ENCODE data around the gene PTBP3. TPM values are rescaled to one million over a fixed set of nuclear protein-coding genes. Genes with fewer than 3 reads are reported as not detected.

PTBP3 gene
- total RNA-seq, 1 experiment from 2014 or later = 141 TPM

DNA sequence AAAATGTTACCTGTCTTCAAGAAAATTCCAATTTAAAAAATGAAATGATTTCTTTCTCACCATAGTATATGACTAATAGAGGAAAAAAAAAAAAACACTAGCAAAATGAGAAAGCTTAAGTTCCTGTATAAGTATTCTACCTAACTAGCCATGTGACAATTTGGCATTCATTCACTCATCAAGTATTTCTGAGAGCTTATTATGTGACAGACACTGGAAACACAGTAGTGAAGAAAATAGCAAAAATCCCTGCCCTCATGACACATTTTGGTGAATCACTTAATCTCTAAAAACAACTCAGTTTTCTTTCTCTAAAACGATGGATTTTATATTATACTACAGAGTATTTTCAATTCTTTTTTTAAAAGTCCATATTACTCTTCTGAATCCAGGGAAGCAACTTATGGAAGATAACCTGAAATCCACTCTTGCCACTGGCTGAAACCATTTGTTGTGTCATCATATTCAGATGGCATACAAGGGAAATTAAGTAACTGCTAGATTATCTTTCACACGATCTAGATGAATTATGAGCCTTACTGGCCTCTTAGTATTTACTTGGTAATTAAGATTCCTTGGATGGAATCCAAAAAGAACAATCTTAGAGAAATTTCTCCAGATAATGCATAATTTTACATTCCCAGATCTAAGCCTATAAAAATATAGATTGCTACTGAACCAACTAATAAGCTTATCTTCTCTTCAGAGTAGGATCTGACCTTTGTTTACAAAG is 5.5 kb downstream of the PTBP3 start:
- intact Hi-C loops (cut with micrococcal nuclease; ENCODE audit: unreplicated experiment) = no loop called here
- H3K27me3 ChIP-seq (ENCODE audit: insufficient read depth, low read depth) = no peaks in the 10 kb centered on the region
- no peak overlapping the region for H3K4me3 ChIP-seq
- no peaks in the 10 kb centered on the region for H3K9me2 ChIP-seq (ENCODE audit: insufficient read depth)
- peaks cover 100% of the 10 kb centered on the region for H3K79me2 ChIP-seq (ENCODE audit: low read depth)
- TF ChIP-seq, protein P1, sequence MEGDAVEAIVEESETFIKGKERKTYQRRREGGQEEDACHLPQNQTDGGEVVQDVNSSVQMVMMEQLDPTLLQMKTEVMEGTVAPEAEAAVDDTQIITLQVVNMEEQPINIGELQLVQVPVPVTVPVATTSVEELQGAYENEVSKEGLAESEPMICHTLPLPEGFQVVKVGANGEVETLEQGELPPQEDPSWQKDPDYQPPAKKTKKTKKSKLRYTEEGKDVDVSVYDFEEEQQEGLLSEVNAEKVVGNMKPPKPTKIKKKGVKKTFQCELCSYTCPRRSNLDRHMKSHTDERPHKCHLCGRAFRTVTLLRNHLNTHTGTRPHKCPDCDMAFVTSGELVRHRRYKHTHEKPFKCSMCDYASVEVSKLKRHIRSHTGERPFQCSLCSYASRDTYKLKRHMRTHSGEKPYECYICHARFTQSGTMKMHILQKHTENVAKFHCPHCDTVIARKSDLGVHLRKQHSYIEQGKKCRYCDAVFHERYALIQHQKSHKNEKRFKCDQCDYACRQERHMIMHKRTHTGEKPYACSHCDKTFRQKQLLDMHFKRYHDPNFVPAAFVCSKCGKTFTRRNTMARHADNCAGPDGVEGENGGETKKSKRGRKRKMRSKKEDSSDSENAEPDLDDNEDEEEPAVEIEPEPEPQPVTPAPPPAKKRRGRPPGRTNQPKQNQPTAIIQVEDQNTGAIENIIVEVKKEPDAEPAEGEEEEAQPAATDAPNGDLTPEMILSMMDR (conservative IDR thresholded peaks at IDR 0.05) = no peak
- TF ChIP-seq EZH2 (IDR thresholded peaks at IDR 0.05; ENCODE audit: low read depth) = no peak
- no TSS peak for BruUV-seq (replicated peaks)
- peak overlapping the region; percentile 20 for H3K4me2 ChIP-seq
- peak in 1 of 2 experiments; percentile 60 for DNase-seq
- H3K36me3 ChIP-seq (ENCODE audit: low read depth) = peaks cover 13% of the 10 kb centered on the region
- H2AFZ ChIP-seq = no peak overlapping the region
- H3K4me1 ChIP-seq (replicated peaks; ENCODE audit: insufficient read depth) = peaks cover 63% of the 10 kb centered on the region
- CTCF ChIA-PET = interaction anchor here (0.6 kb wide), 1 partner anchor 131 kb away, joined by 3 read pairs; no protein-coding TSS in a partner anchor
- H3F3A ChIP-seq (ENCODE audit: insufficient read depth, low read depth) = peaks cover 15% of the 10 kb centered on the region
- peak overlapping the region; percentile 19 for H3K27ac ChIP-seq
- POLR2A ChIA-PET (ENCODE audit: unreplicated experiment) = interaction anchor here (0.6 kb wide), 3 partner anchors 16 to 556 kb away, joined by 4 to 5 read pairs (median 5); no protein-coding TSS in a partner anchor
- peaks cover 24% of the 10 kb centered on the region for H4K20me1 ChIP-seq (ENCODE audit: insufficient read depth)
- no peaks in the 10 kb centered on the region; the same call in 1 of the 2 replicates for H3K9me3 ChIP-seq (ENCODE audit: insufficient read depth, low read depth)

DNA sequence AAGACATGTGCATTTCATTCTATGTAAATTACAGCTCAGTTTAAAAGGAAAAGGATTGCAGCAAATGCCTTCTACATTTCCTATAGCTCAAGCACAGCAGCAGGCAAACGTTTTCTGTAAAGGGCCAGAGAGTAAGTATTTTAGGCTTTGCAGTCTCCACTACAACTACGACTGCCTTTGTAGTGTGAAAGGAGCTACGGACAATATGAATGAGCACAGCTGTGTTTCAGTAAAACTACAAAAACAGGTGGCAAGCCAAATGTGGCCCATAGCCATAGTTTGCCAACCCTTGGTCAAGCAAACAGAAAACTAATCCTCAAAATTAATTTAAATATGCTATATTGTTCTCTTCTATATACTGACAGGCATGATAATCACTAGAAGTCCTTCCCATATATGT is 7.2 kb downstream of the PTBP3 start:
- peaks cover 59% of the 10 kb centered on the region for H3K4me1 ChIP-seq (replicated peaks; ENCODE audit: insufficient read depth)
- CTCF ChIA-PET = interaction anchor here (0.5 kb wide), 1 partner anchor 100 kb away, joined by 3 read pairs; no protein-coding TSS in a partner anchor
- H3K4me3 ChIP-seq = no peak overlapping the region
- no TSS peak for BruUV-seq (replicated peaks)
- H3F3A ChIP-seq (ENCODE audit: insufficient read depth, low read depth) = peaks cover 22% of the 10 kb centered on the region
- no peaks in the 10 kb centered on the region; the same call in 1 of the 2 replicates for H3K9me3 ChIP-seq (ENCODE audit: insufficient read depth, low read depth)
- no peaks in the 10 kb centered on the region for H3K9me2 ChIP-seq (ENCODE audit: insufficient read depth)
- peaks cover 100% of the 10 kb centered on the region for H3K79me2 ChIP-seq (ENCODE audit: low read depth)
- H2AFZ ChIP-seq = no peak overlapping the region
- H4K20me1 ChIP-seq (ENCODE audit: insufficient read depth) = peaks cover 27% of the 10 kb centered on the region; the same call in 1 of the 2 replicates
- peaks cover 13% of the 10 kb centered on the region for H3K36me3 ChIP-seq (ENCODE audit: low read depth)
- no peaks in the 10 kb centered on the region for H3K27me3 ChIP-seq (ENCODE audit: insufficient read depth, low read depth)
- POLR2A ChIA-PET (ENCODE audit: unreplicated experiment) = no interaction called here
- H3K4me2 ChIP-seq = peak overlapping the region; percentile 14; the same call in 1 of the 2 replicates
- intact Hi-C loops (cut with micrococcal nuclease; ENCODE audit: unreplicated experiment) = no loop called here
- TF ChIP-seq, protein P1 (conservative IDR thresholded peaks at IDR 0.05) = no peak
- no peak for TF ChIP-seq EZH2 (IDR thresholded peaks at IDR 0.05; ENCODE audit: low read depth)
- no peak for DNase-seq
- no peak overlapping the region for H3K27ac ChIP-seq

DNA sequence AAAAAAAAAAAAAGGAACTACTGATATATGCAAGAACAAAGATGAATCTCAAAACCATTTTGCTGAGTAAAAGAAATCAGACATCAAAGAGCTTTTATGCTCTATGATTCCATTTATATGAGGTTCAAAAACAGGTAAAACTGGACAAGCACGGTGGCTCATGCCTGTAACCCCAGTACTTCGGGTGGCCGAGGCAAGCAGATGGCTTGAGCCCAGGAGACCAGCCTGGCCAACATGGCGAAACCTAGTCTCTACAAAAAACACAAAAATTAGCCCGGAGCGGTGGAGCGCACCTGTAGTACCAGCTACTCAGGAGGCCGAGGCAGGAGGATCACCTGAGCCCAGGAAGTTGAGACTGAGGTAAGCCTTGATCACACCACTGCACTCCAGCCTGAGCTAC is 7.8 kb downstream of the PTBP3 start:
- intact Hi-C loops (cut with micrococcal nuclease; ENCODE audit: unreplicated experiment) = no loop called here
- H3K9me3 ChIP-seq (ENCODE audit: insufficient read depth, low read depth) = no peaks in the 10 kb centered on the region; the same call in 1 of the 2 replicates
- H3K9me2 ChIP-seq (ENCODE audit: insufficient read depth) = no peaks in the 10 kb centered on the region
- peaks cover 100% of the 10 kb centered on the region for H3K79me2 ChIP-seq (ENCODE audit: low read depth)
- H3K4me3 ChIP-seq = no peak overlapping the region
- no peaks in the 10 kb centered on the region for H3K27me3 ChIP-seq (ENCODE audit: insufficient read depth, low read depth)
- no peak overlapping the region for H3K27ac ChIP-seq
- peaks cover 13% of the 10 kb centered on the region for H3K36me3 ChIP-seq (ENCODE audit: low read depth)
- no peak overlapping the region for H2AFZ ChIP-seq
- peaks cover 31% of the 10 kb centered on the region; the same call in 1 of the 2 replicates for H4K20me1 ChIP-seq (ENCODE audit: insufficient read depth)
- no peak for DNase-seq
- ChIA-PET CTCF (interaction anchor here (0.5 to 0.6 kb wide), 2 partner anchors 212 to 252 kb away, joined by 3 to 7 read pairs; no protein-coding TSS in a partner anchor), POLR2A (ENCODE audit: unreplicated experiment) (no interaction called here)
- TF ChIP-seq EZH2 (IDR thresholded peaks at IDR 0.05; ENCODE audit: low read depth) = no peak
- TF ChIP-seq, protein P1 (conservative IDR thresholded peaks at IDR 0.05) = no peak
- no peak overlapping the region for H3K4me2 ChIP-seq
- BruUV-seq (replicated peaks) = no TSS peak
- H3K4me1 ChIP-seq (replicated peaks; ENCODE audit: insufficient read depth) = peaks cover 53% of the 10 kb centered on the region
- peaks cover 22% of the 10 kb centered on the region for H3F3A ChIP-seq (ENCODE audit: insufficient read depth, low read depth)
